Naive B cell (primary cell): ENCODE results near the gene SH3D19. TPM values are rescaled to one million over a fixed set of nuclear protein-coding genes. Genes with fewer than 3 reads are reported as not detected.

Experiments
- ATAC-seq, 2 donors: fragments of 150-1000 bp; cut with Tn5 transposase; 2 replicates each; pipeline ENCODE4 v1.10.0; 2021; ENCODE audit warnings: low read depth in 2 of 2, mild to moderate bottlenecking in 2 of 2, moderate library complexity in 2 of 2
- DNase-seq: peaks from one replicate; pipeline ENCODE4 v3.0.0; 2022
- H3K27ac Mint-ChIP-seq, 6 donors: one replicate each; pipeline ENCODE4 v1.8.0; 2020 to 2022; ENCODE audit warnings: mild to moderate bottlenecking in 6 of 6, mixed read lengths in 6 of 6, moderate library complexity in 5 of 6, inconsistent platforms in 2 of 6
- H3K27me3 Mint-ChIP-seq, 3 donors: one replicate each; pipeline ENCODE4 v1.8.0; 2021 to 2022; ENCODE audit warnings: mixed read lengths in 3 of 3, mild to moderate bottlenecking in 1 of 3
- H3K36me3 Mint-ChIP-seq, 2 donors: one replicate each; pipeline ENCODE4 v1.8.0; 2020 to 2022; ENCODE audit warnings: mixed read lengths in 2 of 2, inconsistent platforms in 1 of 2, mild to moderate bottlenecking in 1 of 2
- H3K4me1 Mint-ChIP-seq, 3 donors: one replicate each; pipeline ENCODE4 v1.8.0; 2020 to 2022; ENCODE audit warnings: mixed read lengths in 3 of 3, inconsistent platforms in 1 of 3, mild to moderate bottlenecking in 1 of 3, moderate library complexity in 1 of 3
- H3K4me3 Mint-ChIP-seq, 8 donors: one replicate each; pipeline ENCODE4 v1.8.0; 2020 to 2022; ENCODE audit warnings: mild to moderate bottlenecking in 8 of 8, mixed read lengths in 8 of 8, moderate library complexity in 8 of 8, inconsistent platforms in 2 of 8
- H3K9me3 Mint-ChIP-seq, 7 donors: one replicate each; pipeline ENCODE4 v1.8.0; 2020 to 2022; ENCODE audit warnings: mixed read lengths in 7 of 7, mild to moderate bottlenecking in 5 of 7, inconsistent platforms in 2 of 7, moderate library complexity in 1 of 7
- polyA plus RNA-seq, 6 donors: library from polyadenylated mRNA; unstranded; fragments of 300-500 nt; fragmentation: Illumina TruSeq; gene quantifications; one replicate each; pipeline ENCODE4 v1.2.3, GENCODE V29; 2021; ENCODE audit warnings: low read depth in 6 of 6

SH3D19 gene
- polyA plus RNA-seq, 6 donors from 2014 or later: 1.7 to 3.7 (median 2.3) TPM; not detected in 2

DNA sequence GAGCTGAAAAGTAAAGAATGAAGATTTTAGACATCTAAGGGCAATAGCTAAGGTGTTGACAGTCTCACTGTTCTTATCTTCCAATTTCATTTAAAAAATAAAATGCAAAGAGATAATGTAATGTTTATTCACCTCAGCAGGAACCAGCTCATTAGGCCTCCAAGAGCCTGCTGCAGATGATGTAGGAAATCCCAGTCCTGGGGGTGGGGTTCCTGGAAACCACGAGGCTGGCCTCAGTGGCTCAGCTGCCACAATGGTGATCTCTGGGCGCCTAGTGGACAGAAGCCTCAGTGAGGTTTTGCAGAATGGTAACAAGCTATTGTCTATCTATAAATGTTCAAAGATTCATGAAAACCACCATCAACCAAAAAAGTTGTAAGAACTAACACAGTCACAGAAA is 148.7 kb downstream of the SH3D19 start:
- Mint-ChIP-seq H3K4me1 (no peaks in the 10 kb centered on the region), H3K4me3 (no peak overlapping the region), H3K9me3 (no peaks in the 10 kb centered on the region), H3K36me3 (no peaks in the 10 kb centered on the region), H3K27ac (peak overlapping the region in 1 of 6 donors; percentile 7), H3K27me3 (peaks cover 4 to 27% (median 5%) of the 10 kb centered on the region in 3 donors)
- DNase-seq (no peak), ATAC-seq (no peak)

DNA sequence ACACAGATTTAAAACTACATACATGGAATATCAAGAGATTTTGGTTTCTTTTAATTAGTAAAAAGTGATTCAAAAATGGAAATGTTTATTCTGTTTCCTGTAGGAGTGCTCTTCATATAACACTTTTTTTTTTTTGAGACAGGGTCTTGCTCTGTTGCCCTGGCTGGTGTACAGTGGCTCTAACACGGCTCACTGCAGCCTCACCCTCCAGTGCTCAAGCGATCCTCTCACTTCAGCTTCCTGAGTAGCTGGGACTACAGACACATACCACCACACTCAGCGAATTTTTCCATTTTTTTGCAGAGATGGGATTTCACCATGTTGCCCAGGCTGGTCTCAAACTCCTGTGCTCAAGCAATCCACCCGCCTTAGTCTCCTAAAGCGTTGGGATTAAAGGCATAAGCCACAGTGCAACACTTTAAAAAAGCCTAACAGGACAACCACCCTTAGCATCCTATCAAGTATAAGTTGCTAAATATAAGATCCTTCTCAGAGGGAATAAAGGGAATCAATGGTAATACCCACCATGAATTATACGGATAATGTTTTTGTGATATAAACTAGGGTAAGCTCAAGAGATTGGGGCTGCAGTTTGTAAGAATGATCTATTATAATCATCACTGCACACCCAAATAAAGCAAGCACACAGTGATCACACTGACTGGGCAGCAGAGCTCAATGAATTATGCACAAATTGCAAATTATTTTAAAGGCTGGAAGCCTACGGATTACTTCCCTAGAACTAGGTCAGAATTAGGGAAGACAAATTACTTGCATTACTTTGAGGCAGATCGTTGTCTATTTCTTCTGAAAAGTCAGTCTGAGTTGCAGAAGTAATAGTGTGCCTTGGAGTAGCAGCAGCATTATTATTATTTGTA is 149.4 kb downstream of the SH3D19 start:
- H3K27ac Mint-ChIP-seq: no peak overlapping the region
- H3K9me3 Mint-ChIP-seq: no peaks in the 10 kb centered on the region
- ATAC-seq: no peak
- no peak overlapping the region for H3K4me3 Mint-ChIP-seq
- no peak for DNase-seq
- no peaks in the 10 kb centered on the region for H3K36me3 Mint-ChIP-seq
- H3K4me1 Mint-ChIP-seq: no peaks in the 10 kb centered on the region
- H3K27me3 Mint-ChIP-seq: peaks cover 4 to 22% (median 5%) of the 10 kb centered on the region in 3 donors

DNA sequence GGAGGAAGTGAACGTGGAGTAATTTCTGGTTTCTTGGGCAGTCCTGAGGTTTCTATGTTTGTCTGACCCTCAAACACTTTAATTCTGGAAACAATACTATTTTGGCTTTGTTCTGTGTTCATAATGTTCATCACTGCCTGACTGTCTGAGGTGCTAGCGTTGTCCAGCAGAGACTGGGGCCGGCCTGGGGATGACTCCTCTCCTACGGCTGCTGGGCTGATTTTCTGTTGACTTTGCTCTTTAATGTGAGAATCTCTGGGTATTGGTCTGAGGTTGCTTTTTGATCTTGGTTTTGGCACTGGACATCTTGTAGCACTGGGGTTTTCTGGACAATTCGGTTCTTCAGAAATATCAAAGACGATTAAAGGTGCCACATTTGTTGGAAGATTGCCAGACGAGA is 150.2 kb downstream of the SH3D19 start:
- ATAC-seq: no peak
- H3K27ac Mint-ChIP-seq: peak overlapping the region in 1 of 6 donors; percentile 17
- H3K9me3 Mint-ChIP-seq: no peaks in the 10 kb centered on the region
- no peak for DNase-seq
- H3K4me1 Mint-ChIP-seq: no peaks in the 10 kb centered on the region
- H3K36me3 Mint-ChIP-seq: no peaks in the 10 kb centered on the region
- H3K27me3 Mint-ChIP-seq: peaks cover 4 to 22% (median 5%) of the 10 kb centered on the region in 3 donors
- H3K4me3 Mint-ChIP-seq: no peak overlapping the region

DNA sequence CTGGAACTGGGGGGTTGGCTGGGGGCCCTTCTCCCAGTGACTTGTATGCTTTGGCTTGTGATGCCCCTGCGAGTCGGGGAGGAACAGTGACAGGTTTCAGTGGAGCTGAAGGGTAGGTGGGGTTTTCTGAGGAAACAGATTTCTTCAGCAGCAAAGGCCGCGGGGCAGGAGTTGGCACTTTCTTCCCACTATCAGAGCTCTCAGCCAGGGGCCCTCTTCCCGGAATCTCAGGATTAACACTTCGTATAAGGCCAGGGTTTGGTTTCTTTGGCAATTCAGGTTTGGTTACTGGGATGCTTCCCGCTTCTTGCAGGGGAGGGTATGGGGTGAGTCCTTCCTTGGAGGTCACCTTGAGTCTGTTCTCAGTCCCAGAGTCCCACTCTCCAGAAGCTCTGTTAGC is 150.6 kb downstream of the SH3D19 start:
- Mint-ChIP-seq H3K27ac (no peak overlapping the region), H3K27me3 (peaks cover 5 to 22% (median 5%) of the 10 kb centered on the region in 3 donors), H3K9me3 (no peaks in the 10 kb centered on the region), H3K4me3 (no peak overlapping the region), H3K36me3 (no peaks in the 10 kb centered on the region), H3K4me1 (no peaks in the 10 kb centered on the region)
- ATAC-seq (no peak), DNase-seq (no peak)

DNA sequence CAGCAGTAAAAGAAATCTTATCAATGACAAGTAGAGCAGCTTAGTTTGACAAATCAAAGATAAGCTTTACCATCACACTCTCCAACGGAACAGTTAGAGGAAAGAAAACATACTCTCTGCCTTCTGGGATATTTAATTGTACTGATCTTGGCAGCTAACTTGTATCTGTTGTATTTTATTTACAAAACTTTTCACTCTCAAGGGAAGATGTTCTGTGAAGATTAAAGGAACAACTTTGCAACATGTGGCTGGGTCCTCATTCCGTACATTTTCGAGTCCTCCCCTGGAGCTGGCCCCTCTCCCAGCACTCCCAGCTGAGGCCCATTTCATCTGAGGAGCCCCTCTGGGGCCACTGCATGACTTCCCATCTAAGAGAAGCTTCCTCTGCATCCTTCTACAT is 151.5 kb downstream of the SH3D19 start:
- Mint-ChIP-seq H3K27me3 (peaks cover 5 to 29% (median 14%) of the 10 kb centered on the region in 3 donors), H3K27ac (no peak overlapping the region), H3K9me3 (no peaks in the 10 kb centered on the region), H3K4me3 (no peak overlapping the region), H3K36me3 (no peaks in the 10 kb centered on the region), H3K4me1 (no peaks in the 10 kb centered on the region)
- ATAC-seq (no peak), DNase-seq (no peak)

DNA sequence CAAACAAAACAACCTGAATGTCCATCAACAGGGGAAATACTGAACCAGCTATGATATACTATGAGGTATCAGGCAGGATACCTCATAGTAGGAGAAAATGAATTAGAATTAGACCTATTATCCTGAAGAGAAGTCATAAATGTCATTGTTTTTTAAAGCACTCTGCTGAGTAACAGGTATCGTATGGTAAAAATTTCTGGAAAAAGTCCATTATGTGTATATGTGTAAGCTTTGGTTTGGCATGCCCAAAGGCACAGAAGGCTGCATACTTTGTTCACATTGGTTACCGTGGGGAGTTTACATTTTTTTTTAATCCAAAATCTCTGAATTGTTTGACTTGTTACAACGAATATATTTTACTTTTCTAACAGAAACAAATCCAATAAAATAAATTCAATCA is 155.5 kb downstream of the SH3D19 start:
- H3K27ac Mint-ChIP-seq: peak overlapping the region in 1 of 6 donors; percentile 18
- no peak overlapping the region for H3K4me3 Mint-ChIP-seq
- H3K9me3 Mint-ChIP-seq: no peaks in the 10 kb centered on the region
- ATAC-seq: no peak
- no peak for DNase-seq
- H3K27me3 Mint-ChIP-seq: peaks cover 0 to 34% (median 28%) of the 10 kb centered on the region in 3 donors
- H3K4me1 Mint-ChIP-seq: no peaks in the 10 kb centered on the region
- no peaks in the 10 kb centered on the region for H3K36me3 Mint-ChIP-seq

DNA sequence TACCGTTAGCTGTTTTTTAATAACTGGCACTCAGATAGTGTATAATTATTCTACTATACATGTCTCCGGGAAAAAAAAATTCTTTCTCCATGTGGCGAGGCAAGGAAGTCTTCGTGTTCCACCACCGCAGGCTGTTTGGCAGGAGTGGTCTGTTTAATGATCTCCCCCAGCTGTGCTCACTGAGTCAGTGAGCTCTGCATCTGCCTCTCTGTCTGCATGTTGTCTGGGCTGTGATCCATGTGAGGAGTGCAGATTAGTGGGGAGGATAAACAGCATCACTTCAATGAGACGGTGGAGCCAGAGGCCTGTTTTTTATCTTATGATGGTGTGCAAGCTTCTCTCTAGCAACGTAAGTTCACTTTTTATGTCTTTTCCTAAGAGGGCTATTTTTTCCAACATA is 156.2 kb downstream of the SH3D19 start:
- Mint-ChIP-seq H3K4me3 (no peak overlapping the region), H3K27me3 (peaks cover 0 to 29% (median 29%) of the 10 kb centered on the region in 3 donors)

DNA sequence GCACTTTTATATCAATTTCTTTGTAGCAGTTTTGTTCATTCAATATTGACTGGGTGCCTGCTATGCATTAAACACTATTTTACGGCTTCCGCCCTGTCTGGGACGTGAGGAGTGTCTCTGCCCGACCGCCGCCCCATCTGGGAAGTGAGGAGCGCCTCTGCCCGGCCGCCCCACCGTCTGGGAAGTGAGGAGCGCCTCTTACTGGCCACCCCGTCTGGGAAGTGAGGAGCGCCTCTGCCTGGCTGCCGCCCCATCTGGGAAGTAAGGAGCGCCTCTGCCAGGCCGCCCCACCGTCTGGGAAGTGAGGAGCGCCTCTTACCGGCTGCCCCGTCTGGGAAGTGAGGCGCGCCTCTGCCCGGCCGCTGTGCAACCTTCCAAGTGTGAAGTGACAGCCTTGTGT is 157.8 kb downstream of the SH3D19 start:
- no peaks in the 10 kb centered on the region for H3K4me1 Mint-ChIP-seq
- DNase-seq (no peak), ATAC-seq (no peak)
- H3K9me3 Mint-ChIP-seq: no peaks in the 10 kb centered on the region
- peaks cover 0 to 28% (median 28%) of the 10 kb centered on the region in 3 donors for H3K27me3 Mint-ChIP-seq
- no peak overlapping the region for H3K27ac Mint-ChIP-seq
- no peak overlapping the region for H3K4me3 Mint-ChIP-seq
- no peaks in the 10 kb centered on the region for H3K36me3 Mint-ChIP-seq

More for the DNA sequence above, 156.2 kb downstream of the SH3D19 start:
- DNase-seq (no peak), ATAC-seq (no peak)
- Mint-ChIP-seq H3K27ac (peak overlapping the region in 1 of 6 donors; percentile 4), H3K9me3 (no peaks in the 10 kb centered on the region), H3K4me1 (no peaks in the 10 kb centered on the region), H3K36me3 (no peaks in the 10 kb centered on the region)

DNA sequence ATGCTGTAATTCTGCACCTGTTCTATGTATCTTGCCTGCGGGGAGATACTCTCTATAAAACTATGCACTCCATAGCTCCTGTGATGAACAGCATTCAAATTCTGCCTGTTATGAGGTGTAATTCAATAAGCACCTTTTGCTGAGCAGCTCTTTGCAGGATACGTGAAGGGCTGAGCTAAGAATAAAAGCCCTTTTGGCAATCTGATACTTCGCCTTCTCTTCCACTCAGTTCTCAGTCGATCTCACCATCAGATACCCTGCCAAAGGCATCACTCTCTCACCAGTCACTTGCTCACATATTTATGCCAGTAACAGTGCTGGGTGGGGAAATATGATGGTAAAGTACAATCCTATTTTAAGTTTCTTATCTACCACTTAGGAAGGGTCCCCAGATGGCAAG is 158.8 kb downstream of the SH3D19 start:
- Mint-ChIP-seq H3K9me3 (no peaks in the 10 kb centered on the region), H3K27me3 (peaks cover 0 to 25% (median 18%) of the 10 kb centered on the region in 3 donors), H3K4me1 (no peaks in the 10 kb centered on the region), H3K27ac (no peak overlapping the region), H3K36me3 (no peaks in the 10 kb centered on the region), H3K4me3 (no peak overlapping the region)
- DNase-seq (no peak), ATAC-seq (no peak)

DNA sequence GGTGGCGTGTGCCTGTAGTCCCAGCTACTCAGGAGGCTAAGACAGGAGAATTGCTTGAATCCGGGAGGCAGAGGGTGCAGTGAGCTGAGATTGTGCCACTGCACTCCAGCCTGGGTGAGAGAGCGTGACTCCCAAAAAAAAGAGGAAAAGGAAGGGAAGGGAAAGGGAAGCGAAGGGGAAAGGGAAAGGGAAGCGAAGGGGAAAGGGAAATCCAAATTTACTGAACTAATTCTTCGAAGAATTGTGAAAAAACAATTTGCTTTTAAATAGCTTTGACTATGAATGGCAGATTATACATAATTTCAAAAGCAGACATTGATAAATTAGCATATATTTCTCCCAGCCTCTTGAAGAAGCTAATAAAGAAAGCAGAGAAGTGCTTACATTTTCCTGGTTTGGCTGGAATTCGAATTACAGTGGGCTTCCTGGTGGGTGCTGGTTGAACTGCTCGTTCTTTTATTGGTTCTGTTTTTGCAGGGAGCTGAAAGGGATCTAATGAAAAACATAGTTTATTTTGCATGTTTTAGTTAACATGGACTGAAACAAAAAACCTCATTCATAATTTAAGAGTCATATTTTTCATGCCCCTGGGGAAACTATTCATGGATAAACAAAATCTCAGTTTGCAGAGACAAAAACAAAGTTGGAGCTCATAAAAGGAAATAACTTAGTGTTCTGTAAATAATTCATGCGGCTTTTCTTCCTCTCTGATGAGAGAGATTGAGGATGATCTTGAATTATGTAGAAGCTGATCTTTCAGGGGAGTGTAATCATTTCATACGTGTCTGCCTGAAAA is 160.0 kb downstream of the SH3D19 start:
- DNase-seq (no peak), ATAC-seq (no peak)
- no peaks in the 10 kb centered on the region for H3K36me3 Mint-ChIP-seq
- no peaks in the 10 kb centered on the region for H3K9me3 Mint-ChIP-seq
- no peaks in the 10 kb centered on the region for H3K4me1 Mint-ChIP-seq
- peaks cover 5 to 25% (median 24%) of the 10 kb centered on the region in 3 donors for H3K27me3 Mint-ChIP-seq
- no peak overlapping the region for H3K27ac Mint-ChIP-seq
- no peak overlapping the region for H3K4me3 Mint-ChIP-seq

DNA sequence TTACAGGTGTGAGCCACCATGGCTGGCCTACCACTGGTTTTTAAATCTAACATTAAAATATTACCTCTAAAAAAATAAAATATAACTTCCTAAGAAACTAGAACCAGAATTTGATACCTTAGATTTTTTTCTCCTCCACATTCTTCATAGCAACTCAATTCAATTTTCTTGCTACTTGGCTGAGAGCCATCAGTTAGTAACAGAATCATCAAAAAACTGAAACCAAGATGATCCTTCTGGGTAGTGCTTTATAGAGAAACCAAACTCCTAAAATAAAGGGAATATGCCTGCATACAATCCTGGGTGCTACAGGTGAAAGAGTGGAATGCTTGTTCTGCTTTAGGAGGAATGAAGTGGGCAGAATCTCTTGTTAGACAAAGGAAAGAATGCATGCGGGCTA is 161.6 kb downstream of the SH3D19 start:
- no peak for ATAC-seq
- Mint-ChIP-seq H3K4me1 (no peaks in the 10 kb centered on the region), H3K27ac (no peak overlapping the region), H3K4me3 (peak overlapping the region in 1 of 8 donors; percentile 52), H3K9me3 (no peaks in the 10 kb centered on the region), H3K36me3 (no peaks in the 10 kb centered on the region), H3K27me3 (peaks cover 5 to 19% (median 16%) of the 10 kb centered on the region in 3 donors)
- DNase-seq: no peak

DNA sequence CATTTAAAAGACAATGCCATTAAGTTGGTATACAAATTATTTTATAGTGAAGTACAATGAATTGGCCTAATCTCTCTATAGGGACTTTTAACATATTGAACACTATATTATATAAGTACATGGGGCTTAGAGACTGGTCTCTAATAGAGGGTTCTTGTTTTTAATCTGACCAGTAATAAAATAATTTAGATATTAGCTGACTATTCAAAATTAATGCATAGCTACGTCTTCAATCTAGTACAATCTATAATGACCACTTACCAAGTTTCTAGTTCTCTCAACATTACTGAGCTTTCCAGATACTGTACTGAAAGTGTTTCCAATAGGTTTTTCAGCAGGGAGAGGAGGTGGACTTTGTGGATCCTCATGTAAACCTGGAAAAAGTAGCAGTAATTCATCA is 166.4 kb downstream of the SH3D19 start:
- H3K4me1 Mint-ChIP-seq: no peaks in the 10 kb centered on the region
- no peak overlapping the region for H3K4me3 Mint-ChIP-seq
- H3K36me3 Mint-ChIP-seq: no peaks in the 10 kb centered on the region
- no peak for ATAC-seq
- H3K27ac Mint-ChIP-seq: no peak overlapping the region
- H3K27me3 Mint-ChIP-seq: peaks cover 0 to 16% (median 8%) of the 10 kb centered on the region in 3 donors
- peaks cover 0 to 15% (median 5%) of the 10 kb centered on the region in 7 donors for H3K9me3 Mint-ChIP-seq
- no peak for DNase-seq

DNA sequence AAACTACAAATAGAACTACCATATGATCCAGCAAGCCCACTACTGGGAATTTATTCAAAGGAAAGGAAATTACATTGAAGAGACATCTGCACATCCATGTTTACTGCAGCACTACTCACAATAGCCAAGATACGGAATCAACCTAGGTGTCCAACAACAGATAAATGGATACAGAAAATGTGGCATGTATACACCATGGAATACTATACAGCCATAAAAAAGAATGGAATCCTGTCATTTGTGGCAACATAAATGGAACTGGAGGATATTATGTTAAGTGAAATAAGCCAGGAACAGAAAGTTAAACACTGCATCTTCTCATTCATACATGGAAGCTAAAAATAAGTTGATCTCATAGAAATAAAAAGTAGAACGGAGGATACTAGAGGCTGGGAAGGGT is 167.9 kb downstream of the SH3D19 start:
- peaks cover 0 to 2% (median 0%) of the 10 kb centered on the region in 3 donors for H3K4me1 Mint-ChIP-seq
- no peak overlapping the region for H3K4me3 Mint-ChIP-seq
- ATAC-seq (no peak), DNase-seq (no peak)
- H3K36me3 Mint-ChIP-seq: no peaks in the 10 kb centered on the region
- H3K9me3 Mint-ChIP-seq: peaks cover 0 to 15% (median 5%) of the 10 kb centered on the region in 7 donors
- no peak overlapping the region for H3K27ac Mint-ChIP-seq
- H3K27me3 Mint-ChIP-seq: peaks cover 0 to 16% (median 8%) of the 10 kb centered on the region in 3 donors
